IPS DF 4.7 (cell line): Measurements from ENCODE around the gene KPNA2.
"Not testable (repeated sequence)": the region's sequence is repeated elsewhere in the genome, so short reads cannot be mapped to it uniquely, and the experiment has no call there.

Source experiments
- DNase-seq: peaks from one replicate; pipeline ENCODE4 v3.0.0-alpha.2; 2013; ENCODE audit warnings: low spot score; ENCODE audit errors: extremely low read depth

KPNA2 gene

DNA sequence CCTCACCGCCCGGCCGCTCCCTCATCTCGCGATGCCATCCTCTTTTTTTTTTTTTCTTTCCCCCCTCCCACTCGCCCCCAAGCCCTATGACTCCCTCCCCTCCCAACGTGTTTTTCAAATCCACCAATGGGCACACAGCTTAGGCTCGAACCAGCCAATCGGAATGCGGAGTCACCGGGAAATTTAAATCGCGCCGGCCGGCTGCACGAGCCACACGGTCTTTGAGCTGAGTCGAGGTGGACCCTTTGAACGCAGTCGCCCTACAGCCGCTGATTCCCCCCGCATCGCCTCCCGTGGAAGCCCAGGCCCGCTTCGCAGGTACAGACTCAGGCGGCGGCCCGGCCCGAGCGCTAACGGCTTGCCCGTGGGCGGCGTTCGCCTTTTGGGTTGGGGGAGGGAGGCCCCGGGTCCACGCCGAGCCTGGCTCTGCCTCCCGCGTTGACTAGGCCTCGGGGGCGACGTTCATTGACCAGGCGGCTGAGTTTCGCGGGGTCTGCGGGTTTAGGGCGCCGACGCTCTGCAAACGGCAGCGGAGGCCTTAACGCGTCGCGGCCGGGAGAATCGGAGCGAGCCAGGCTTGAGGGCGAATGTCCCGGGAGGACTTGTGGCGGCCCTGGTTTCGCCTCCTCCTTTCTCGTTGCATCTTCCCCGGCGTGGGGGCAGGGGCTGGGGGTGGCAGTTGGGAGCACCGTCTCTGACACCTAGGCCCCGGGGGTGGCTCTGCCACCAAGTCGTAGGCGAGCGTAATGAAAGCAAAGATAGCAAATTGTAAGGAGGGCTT lies at the start of gene KPNA2:
TSS of gene KPNA2 (plus strand) at position 213 of the 781 bp plus-strand sequence. CDS start 1,398 bp downstream, outside the sequence.
- peak; percentile 87 for DNase-seq

- DNase-seq: no peak
Measured at GRCh38 chr17:67990909-67991308, 44.6 kb upstream of the KPNA2 start.

- DNase-seq: no peak
Measured at GRCh38 chr17:67992548-67993152, 42.9 kb upstream of the KPNA2 start.

DNA sequence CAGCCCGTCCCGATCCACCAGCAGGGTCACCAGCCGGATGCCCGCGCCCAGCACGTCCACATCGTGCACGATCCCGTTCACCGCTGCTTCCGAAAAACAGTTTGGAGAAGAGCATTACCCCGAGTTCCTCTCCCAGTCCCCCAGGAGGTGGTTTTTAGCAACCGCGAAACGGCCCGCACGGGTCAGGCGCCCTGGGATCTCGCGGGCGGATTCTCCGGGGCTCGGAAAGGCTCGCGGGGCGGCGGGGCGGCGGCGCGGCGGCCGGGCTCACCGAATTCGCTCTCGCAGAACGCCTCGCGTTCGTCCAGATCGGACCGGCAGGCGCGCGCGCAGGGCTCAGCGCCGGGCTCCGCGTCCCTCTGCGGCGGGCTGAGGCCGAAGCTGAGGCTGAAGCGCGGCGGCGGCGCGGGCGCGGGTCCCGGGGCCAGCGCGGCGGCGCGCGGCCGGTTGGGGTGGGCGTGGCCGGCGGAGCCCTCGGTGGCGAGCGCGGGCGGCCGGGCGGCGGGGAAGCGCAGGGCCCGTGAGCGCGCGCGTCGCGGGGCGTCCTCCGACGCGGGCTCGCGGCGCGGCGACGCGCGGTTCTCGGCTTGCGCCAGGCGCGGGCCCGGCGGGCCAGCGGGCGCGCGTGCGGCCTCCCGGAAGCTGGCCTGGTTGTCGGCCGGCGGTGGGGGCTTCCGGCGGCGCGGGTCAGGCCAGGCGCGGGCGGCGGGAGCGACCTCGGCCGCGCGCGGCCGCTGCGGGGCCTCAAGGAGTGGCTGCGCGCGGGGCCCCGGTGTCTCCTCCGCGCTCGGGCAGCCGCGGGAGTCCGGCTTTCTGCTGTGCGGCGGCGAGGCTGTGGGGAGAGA lies 42.2 kb upstream of the KPNA2 start:
- no peak for DNase-seq

DNA sequence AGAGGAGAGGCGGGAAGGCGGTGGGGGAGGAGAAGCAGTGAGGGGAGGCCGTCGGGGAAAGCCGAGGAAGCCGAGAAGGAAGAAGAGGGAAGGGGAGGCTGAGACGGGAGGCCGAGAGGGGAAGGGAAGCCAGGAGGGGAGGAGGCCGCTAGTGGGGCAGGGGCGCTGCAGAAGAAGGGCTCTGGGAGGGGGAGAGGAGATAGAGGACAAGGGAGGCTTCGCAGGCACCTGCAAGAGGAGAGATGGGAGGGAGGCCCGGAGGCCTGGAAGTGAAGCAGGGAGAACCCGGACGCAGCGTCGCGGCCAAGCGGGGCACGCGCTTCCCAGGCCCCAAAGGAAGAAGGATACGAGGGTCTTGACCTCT lies 41.6 kb upstream of the KPNA2 start:
- DNase-seq: no peak

- no peak for DNase-seq
Measured at GRCh38 chr17:67994817-67995569, 40.5 kb upstream of the KPNA2 start.

DNA sequence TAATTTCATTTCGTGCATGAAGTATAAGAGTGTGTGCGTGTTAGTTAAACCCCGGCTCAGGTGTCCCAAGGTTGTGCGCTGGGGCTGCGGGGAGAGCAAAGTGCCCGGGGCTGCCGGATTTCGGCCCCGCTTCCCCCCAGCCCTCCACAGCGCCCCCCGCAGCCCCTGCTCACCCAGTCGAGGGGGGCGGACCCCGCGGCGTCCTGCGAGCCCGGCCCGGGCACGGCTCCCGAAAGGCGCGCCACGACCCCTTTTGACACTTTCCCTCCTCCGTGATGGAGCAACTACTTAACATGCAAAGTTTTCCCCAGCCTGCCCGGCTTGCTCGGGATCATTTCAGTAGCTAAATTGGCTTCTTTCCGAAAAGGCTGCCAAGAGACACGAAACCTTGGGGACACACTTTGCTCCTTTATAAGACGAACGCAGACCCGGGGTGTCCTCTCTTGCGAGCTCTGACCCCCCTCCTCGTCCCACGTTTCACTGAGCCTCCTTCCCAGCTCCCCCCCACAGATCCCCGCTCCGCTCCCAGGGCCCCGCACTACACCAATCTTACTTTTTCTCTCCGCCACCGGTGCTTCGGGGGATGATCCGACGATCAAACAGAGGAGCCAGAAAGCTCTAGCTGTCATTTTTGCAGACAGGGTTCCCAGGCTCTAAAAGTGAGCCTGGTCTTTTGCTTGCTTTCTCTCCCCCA lies 39.8 kb upstream of the KPNA2 start:
- DNase-seq: no peak

DNA sequence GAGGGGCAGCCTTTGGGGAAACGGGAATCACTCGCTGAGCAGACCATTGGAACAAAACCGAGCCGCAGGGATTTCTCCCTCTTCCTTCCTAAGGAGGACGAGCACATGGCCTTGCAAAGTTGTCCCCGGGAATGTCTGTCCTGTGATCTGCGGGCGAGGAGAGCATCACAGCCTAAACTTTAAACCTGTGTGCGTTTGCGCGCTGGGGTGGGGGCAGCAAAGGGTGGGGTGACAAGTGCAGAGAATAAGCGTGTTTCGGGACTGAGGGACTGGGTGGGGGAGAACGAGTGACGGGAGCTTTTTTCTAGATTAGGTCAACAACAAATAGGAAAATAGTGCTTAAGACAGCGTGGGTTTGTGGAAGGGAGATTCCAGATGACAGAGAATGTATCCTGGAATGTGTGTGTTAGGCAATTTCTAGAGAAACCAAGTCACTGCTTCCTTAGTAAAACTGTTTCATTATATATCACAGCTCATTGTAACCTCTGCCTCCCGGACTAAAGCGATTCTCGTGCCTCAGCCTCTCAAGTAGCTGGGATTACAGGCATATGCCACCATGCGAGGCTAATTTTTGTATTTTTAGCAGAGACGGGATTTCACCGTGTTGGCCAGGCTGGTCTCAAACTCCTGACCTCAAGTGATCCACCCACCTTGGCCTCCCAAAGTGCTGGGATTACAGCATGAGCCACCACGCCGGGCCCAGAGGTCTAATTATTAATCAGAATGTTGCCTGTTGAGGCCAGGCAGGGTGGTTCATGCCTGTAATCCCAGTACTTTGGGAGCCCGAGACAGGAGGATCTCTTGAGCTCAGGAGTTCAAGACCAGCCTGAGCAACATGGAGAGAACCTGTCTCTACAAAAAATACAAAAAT lies 39.0 kb upstream of the KPNA2 start, which contains the start of gene C17orf58:
TSS of gene C17orf58 (minus strand) at position 169 of the 871 bp plus-strand sequence. CDS start 271 bp downstream, outside the sequence.
- DNase-seq: not testable (repeated sequence)

DNA sequence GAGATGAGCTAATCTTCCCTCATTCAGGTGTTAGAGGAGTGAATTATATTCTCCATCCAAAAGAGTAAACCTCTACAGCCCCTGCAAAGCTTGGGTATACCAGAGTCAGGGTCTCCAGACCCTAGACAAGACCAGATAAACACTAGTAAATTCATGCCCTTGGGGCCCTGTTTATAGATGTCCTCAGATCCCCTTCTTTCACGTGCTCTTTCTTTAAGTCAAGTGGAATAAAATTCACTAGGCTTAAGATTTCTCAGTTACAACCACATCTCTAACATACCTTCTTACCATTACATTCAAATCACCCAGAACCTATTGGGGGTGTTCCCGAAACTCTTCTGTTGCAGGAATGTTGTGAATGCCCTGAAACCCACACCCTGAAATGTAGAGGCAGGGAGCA lies 37.1 kb upstream of the KPNA2 start:
- DNase-seq: no peak

DNA sequence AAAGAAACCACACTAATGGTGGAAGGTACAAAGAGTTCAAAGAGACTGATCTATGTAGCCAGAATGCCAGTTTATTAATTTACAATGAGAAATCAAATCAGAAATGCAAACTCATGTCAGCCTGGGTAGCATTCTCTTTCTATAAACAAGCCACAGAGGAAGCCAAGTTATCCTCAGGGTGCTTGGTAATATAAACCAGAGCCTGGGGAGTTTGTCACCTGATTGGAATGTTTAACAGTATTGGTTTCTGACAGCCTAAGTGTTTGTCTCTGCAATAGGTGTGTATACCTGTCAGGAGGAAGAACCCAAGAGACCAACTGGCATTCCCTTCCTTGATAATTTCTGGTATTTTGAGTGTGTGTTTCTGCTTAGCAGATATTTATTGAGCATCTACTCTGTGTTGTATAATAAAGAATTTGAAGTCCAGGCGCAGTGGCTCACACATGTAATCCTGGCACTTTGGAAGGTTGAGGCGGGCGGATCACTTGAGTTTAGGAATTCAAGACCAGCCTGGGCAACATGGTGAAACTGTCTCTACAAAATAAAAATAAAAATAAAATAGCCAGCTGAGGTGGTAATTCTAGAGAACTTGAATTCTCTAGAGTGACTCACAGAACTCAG lies 36.1 kb upstream of the KPNA2 start:
- DNase-seq: no peak

GRCh38 chr17:68004201-68004600 lies 31.3 kb upstream of the KPNA2 start:
- DNase-seq: no peak

DNA sequence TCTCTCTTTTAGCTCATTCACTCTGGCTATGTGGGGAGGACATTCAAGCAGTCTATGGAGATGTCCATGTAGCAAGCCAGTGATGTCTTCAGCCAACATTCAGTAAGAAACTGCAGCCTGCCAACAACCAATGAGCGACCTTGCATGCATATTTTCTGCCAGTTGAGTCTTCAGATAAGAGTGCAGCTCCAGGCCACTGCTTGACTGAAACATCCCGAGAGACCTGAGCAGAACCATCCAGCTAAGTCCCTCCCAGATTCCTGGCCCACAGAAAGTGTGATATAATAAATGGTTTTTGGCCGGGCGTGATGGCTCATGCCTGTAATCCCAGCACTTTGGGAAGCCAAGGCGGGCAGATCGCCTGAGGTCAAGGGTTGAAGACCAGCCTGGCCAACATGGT lies 28.7 kb upstream of the KPNA2 start:
- no peak for DNase-seq

GRCh38 chr17:68011199-68011665 lies 24.3 kb upstream of the KPNA2 start:
- DNase-seq: no peak

- DNase-seq: no peak
Measured at GRCh38 chr17:68013385-68013784, 22.1 kb upstream of the KPNA2 start.

DNA sequence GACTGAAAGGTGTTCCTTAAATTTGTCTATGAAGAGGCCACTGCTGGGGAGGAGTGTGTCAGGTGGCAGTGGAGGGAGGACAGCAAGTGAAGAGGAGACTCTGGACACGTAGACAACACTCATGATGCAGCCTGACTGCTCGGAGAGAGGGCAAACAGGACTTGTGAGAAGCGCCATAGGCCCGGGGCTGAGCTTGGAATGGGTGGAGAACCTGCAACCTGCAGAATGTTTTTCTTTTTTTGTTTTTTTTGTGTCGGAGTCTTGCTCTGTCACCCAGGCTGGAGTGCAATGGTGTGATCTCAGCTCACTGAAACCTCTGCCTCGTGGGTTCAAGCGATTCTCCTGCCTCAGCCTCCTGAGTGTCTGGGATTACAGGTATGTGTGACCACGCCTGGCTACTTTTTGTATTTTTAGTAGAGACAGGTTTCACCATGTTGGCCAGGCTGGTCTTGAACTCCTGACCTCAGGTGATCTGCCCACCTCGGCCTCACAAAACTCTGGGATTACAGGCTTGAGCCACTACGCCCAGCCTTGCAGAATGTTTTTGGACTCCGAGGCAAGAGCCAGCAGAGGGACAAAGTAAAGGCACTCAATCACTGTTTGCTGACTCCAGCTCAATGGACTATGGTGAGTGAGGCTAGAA lies 20.3 kb upstream of the KPNA2 start:
- no peak for DNase-seq

DNA sequence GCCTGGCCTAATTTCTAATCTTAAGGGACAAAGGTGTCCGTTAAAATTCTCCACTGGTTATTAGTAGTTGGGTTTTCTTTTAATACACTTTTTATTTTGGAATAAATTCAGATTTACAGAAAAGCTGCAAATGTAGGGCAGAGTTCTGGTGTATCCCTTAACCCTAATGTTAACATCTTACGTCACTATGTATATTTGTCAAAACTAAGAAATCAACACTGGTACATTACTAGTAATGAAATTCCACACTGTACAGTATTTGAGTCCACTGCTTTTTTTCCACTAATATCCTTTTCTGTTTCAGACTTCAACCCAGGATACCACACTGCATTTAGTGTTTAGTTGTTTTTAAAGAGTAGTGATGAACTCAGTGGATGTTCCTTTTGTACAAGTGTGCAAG lies 18.7 kb upstream of the KPNA2 start:
- no peak for DNase-seq

- DNase-seq: not testable (repeated sequence)
Measured at GRCh38 chr17:68018493-68018892, 17.0 kb upstream of the KPNA2 start.

- DNase-seq: no peak
Measured at GRCh38 chr17:68019336-68019674, 16.2 kb upstream of the KPNA2 start.
